ENCODE data around the gene DLG2.
"Not testable (repeated sequence)": the region's sequence is repeated elsewhere in the genome, so short reads cannot be mapped to it uniquely, and the experiment has no call there.

DLG2 gene

GRCh38 chr11:85029964-85030363 lies 597.2 kb downstream of the DLG2 start:
- H3K9ac ChIP-seq (ENCODE audit: low read depth in 1 of 2, low read length in 2 of 2), result no peak overlapping the region
- no peaks in the 10 kb centered on the region for H3K4me1 ChIP-seq (ENCODE audit: control insufficient read depth in 2 of 2, insufficient read depth in 2 of 2, low read length in 2 of 2)
- H3K9me3 ChIP-seq (ENCODE audit: control insufficient read depth in 2 of 2, low read length in 2 of 2), result no peaks in the 10 kb centered on the region
- no peak overlapping the region for H3K27ac ChIP-seq (ENCODE audit: low read depth in 2 of 2, low read length in 2 of 2)
- H3K4me3 ChIP-seq (ENCODE audit: low read length in 2 of 2), result no peak overlapping the region
- no peaks in the 10 kb centered on the region for H3K27me3 ChIP-seq (ENCODE audit: control insufficient read depth in 2 of 2, insufficient read depth in 2 of 2, low read length in 2 of 2)
- no peaks in the 10 kb centered on the region for H3K36me3 ChIP-seq (ENCODE audit: control insufficient read depth in 2 of 2, insufficient read depth in 2 of 2, low read length in 2 of 2)

GRCh38 chr11:85028329-85029101 lies 598.6 kb downstream of the DLG2 start:
- no peak overlapping the region for H3K9ac ChIP-seq (ENCODE audit: low read depth in 1 of 2, low read length in 2 of 2)
- no peaks in the 10 kb centered on the region for H3K9me3 ChIP-seq (ENCODE audit: control insufficient read depth in 2 of 2, low read length in 2 of 2)
- no peaks in the 10 kb centered on the region for H3K4me1 ChIP-seq (ENCODE audit: control insufficient read depth in 2 of 2, insufficient read depth in 2 of 2, low read length in 2 of 2)
- no peak overlapping the region for H3K27ac ChIP-seq (ENCODE audit: low read depth in 2 of 2, low read length in 2 of 2)
- no peaks in the 10 kb centered on the region for H3K27me3 ChIP-seq (ENCODE audit: control insufficient read depth in 2 of 2, insufficient read depth in 2 of 2, low read length in 2 of 2)
- no peak overlapping the region for H3K4me3 ChIP-seq (ENCODE audit: low read length in 2 of 2)
- H3K36me3 ChIP-seq (ENCODE audit: control insufficient read depth in 2 of 2, insufficient read depth in 2 of 2, low read length in 2 of 2), result no peaks in the 10 kb centered on the region

- Histone ChIP-seq H3K9ac (ENCODE audit: low read depth in 1 of 2, low read length in 2 of 2) (no peak overlapping the region), H3K4me3 (ENCODE audit: low read length in 2 of 2) (no peak overlapping the region), H3K27me3 (ENCODE audit: control insufficient read depth in 2 of 2, insufficient read depth in 2 of 2, low read length in 2 of 2) (no peaks in the 10 kb centered on the region), H3K9me3 (ENCODE audit: control insufficient read depth in 2 of 2, low read length in 2 of 2) (no peaks in the 10 kb centered on the region), H3K36me3 (ENCODE audit: control insufficient read depth in 2 of 2, insufficient read depth in 2 of 2, low read length in 2 of 2) (no peaks in the 10 kb centered on the region), H3K4me1 (ENCODE audit: control insufficient read depth in 2 of 2, insufficient read depth in 2 of 2, low read length in 2 of 2) (no peaks in the 10 kb centered on the region), H3K27ac (ENCODE audit: low read depth in 2 of 2, low read length in 2 of 2) (no peak overlapping the region)
These were observed 599.8 kb downstream of the DLG2 start for GRCh38 chr11:85027346-85027745.

- no peak overlapping the region for H3K4me3 ChIP-seq (ENCODE audit: low read length in 2 of 2)
These were observed 606.1 kb downstream of the DLG2 start for GRCh38 chr11:85021058-85021457.

GRCh38 chr11:84993386-84993785 lies 633.8 kb downstream of the DLG2 start:
- Histone ChIP-seq H3K27ac (ENCODE audit: low read depth in 2 of 2, low read length in 2 of 2) (no peak overlapping the region), H3K9me3 (ENCODE audit: control insufficient read depth in 2 of 2, low read length in 2 of 2) (no peaks in the 10 kb centered on the region), H3K27me3 (ENCODE audit: control insufficient read depth in 2 of 2, insufficient read depth in 2 of 2, low read length in 2 of 2) (no peaks in the 10 kb centered on the region), H3K4me1 (ENCODE audit: control insufficient read depth in 2 of 2, insufficient read depth in 2 of 2, low read length in 2 of 2) (no peaks in the 10 kb centered on the region), H3K4me3 (ENCODE audit: low read length in 2 of 2) (no peak overlapping the region), H3K36me3 (ENCODE audit: control insufficient read depth in 2 of 2, insufficient read depth in 2 of 2, low read length in 2 of 2) (no peaks in the 10 kb centered on the region), H3K9ac (ENCODE audit: low read depth in 1 of 2, low read length in 2 of 2) (no peak overlapping the region)

More at GRCh38 chr11:85021058-85021457, 606.1 kb downstream of the DLG2 start:
- no peak overlapping the region for H3K27ac ChIP-seq (ENCODE audit: low read depth in 2 of 2, low read length in 2 of 2)
- H3K27me3 ChIP-seq (ENCODE audit: control insufficient read depth in 2 of 2, insufficient read depth in 2 of 2, low read length in 2 of 2), result no peaks in the 10 kb centered on the region
- no peaks in the 10 kb centered on the region for H3K36me3 ChIP-seq (ENCODE audit: control insufficient read depth in 2 of 2, insufficient read depth in 2 of 2, low read length in 2 of 2)
- H3K9ac ChIP-seq (ENCODE audit: low read depth in 1 of 2, low read length in 2 of 2), result no peak overlapping the region
- H3K9me3 ChIP-seq (ENCODE audit: control insufficient read depth in 2 of 2, low read length in 2 of 2), result no peaks in the 10 kb centered on the region
- no peaks in the 10 kb centered on the region for H3K4me1 ChIP-seq (ENCODE audit: control insufficient read depth in 2 of 2, insufficient read depth in 2 of 2, low read length in 2 of 2)

- no peak overlapping the region for H3K27ac ChIP-seq (ENCODE audit: low read depth in 2 of 2, low read length in 2 of 2)
- H3K4me1 ChIP-seq (ENCODE audit: control insufficient read depth in 2 of 2, insufficient read depth in 2 of 2, low read length in 2 of 2), result no peaks in the 10 kb centered on the region
- no peaks in the 10 kb centered on the region for H3K27me3 ChIP-seq (ENCODE audit: control insufficient read depth in 2 of 2, insufficient read depth in 2 of 2, low read length in 2 of 2)
- no peaks in the 10 kb centered on the region for H3K9me3 ChIP-seq (ENCODE audit: control insufficient read depth in 2 of 2, low read length in 2 of 2)
- no peak overlapping the region for H3K4me3 ChIP-seq (ENCODE audit: low read length in 2 of 2)
- no peak overlapping the region for H3K9ac ChIP-seq (ENCODE audit: low read depth in 1 of 2, low read length in 2 of 2)
- H3K36me3 ChIP-seq (ENCODE audit: control insufficient read depth in 2 of 2, insufficient read depth in 2 of 2, low read length in 2 of 2), result no peaks in the 10 kb centered on the region
These were observed 637.0 kb downstream of the DLG2 start for GRCh38 chr11:84990141-84990540.

GRCh38 chr11:84987686-84988187 lies 639.4 kb downstream of the DLG2 start:
- H3K4me1 ChIP-seq (ENCODE audit: control insufficient read depth in 2 of 2, insufficient read depth in 2 of 2, low read length in 2 of 2); H3K4me3 ChIP-seq (ENCODE audit: low read length in 2 of 2): not testable (repeated sequence)

GRCh38 chr11:84981301-84981700 lies 645.8 kb downstream of the DLG2 start:
- H3K9ac ChIP-seq (ENCODE audit: low read depth in 1 of 2, low read length in 2 of 2), result no peak overlapping the region
- no peaks in the 10 kb centered on the region for H3K9me3 ChIP-seq (ENCODE audit: control insufficient read depth in 2 of 2, low read length in 2 of 2)
- no peaks in the 10 kb centered on the region for H3K27me3 ChIP-seq (ENCODE audit: control insufficient read depth in 2 of 2, insufficient read depth in 2 of 2, low read length in 2 of 2)
- H3K36me3 ChIP-seq (ENCODE audit: control insufficient read depth in 2 of 2, insufficient read depth in 2 of 2, low read length in 2 of 2), result no peaks in the 10 kb centered on the region
- no peak overlapping the region for H3K4me3 ChIP-seq (ENCODE audit: low read length in 2 of 2)
- H3K27ac ChIP-seq (ENCODE audit: low read depth in 2 of 2, low read length in 2 of 2), result no peak overlapping the region
- H3K4me1 ChIP-seq (ENCODE audit: control insufficient read depth in 2 of 2, insufficient read depth in 2 of 2, low read length in 2 of 2), result no peaks in the 10 kb centered on the region

More at GRCh38 chr11:84987686-84988187, 639.4 kb downstream of the DLG2 start:
- H3K9me3 ChIP-seq (ENCODE audit: control insufficient read depth in 2 of 2, low read length in 2 of 2); H3K27me3 ChIP-seq (ENCODE audit: control insufficient read depth in 2 of 2, insufficient read depth in 2 of 2, low read length in 2 of 2); H3K36me3 ChIP-seq (ENCODE audit: control insufficient read depth in 2 of 2, insufficient read depth in 2 of 2, low read length in 2 of 2); H3K27ac ChIP-seq (ENCODE audit: low read depth in 2 of 2, low read length in 2 of 2); H3K9ac ChIP-seq (ENCODE audit: low read depth in 1 of 2, low read length in 2 of 2): not testable (repeated sequence)

- Histone ChIP-seq H3K27ac (ENCODE audit: low read depth in 2 of 2, low read length in 2 of 2) (no peak overlapping the region), H3K4me3 (ENCODE audit: low read length in 2 of 2) (no peak overlapping the region), H3K9me3 (ENCODE audit: control insufficient read depth in 2 of 2, low read length in 2 of 2) (no peaks in the 10 kb centered on the region), H3K36me3 (ENCODE audit: control insufficient read depth in 2 of 2, insufficient read depth in 2 of 2, low read length in 2 of 2) (no peaks in the 10 kb centered on the region), H3K4me1 (ENCODE audit: control insufficient read depth in 2 of 2, insufficient read depth in 2 of 2, low read length in 2 of 2) (no peaks in the 10 kb centered on the region), H3K9ac (ENCODE audit: low read depth in 1 of 2, low read length in 2 of 2) (no peak overlapping the region), H3K27me3 (ENCODE audit: control insufficient read depth in 2 of 2, insufficient read depth in 2 of 2, low read length in 2 of 2) (no peaks in the 10 kb centered on the region)
These were observed 658.0 kb downstream of the DLG2 start for GRCh38 chr11:84969103-84969502.

- no peak overlapping the region for H3K27ac ChIP-seq (ENCODE audit: low read depth in 2 of 2, low read length in 2 of 2)
- no peaks in the 10 kb centered on the region for H3K9me3 ChIP-seq (ENCODE audit: control insufficient read depth in 2 of 2, low read length in 2 of 2)
- H3K4me1 ChIP-seq (ENCODE audit: control insufficient read depth in 2 of 2, insufficient read depth in 2 of 2, low read length in 2 of 2), result no peaks in the 10 kb centered on the region
- H3K27me3 ChIP-seq (ENCODE audit: control insufficient read depth in 2 of 2, insufficient read depth in 2 of 2, low read length in 2 of 2), result no peaks in the 10 kb centered on the region
- no peaks in the 10 kb centered on the region for H3K36me3 ChIP-seq (ENCODE audit: control insufficient read depth in 2 of 2, insufficient read depth in 2 of 2, low read length in 2 of 2)
- no peak overlapping the region for H3K9ac ChIP-seq (ENCODE audit: low read depth in 1 of 2, low read length in 2 of 2)
- H3K4me3 ChIP-seq (ENCODE audit: low read length in 2 of 2), result no peak overlapping the region
These were observed 661.7 kb downstream of the DLG2 start for GRCh38 chr11:84965484-84965883.

All from mucosa of rectum (tissue), 2 donors.